ENCODE results near the gene TET1. TPM values are rescaled to one million over a fixed set of nuclear protein-coding genes. Genes with fewer than 3 reads are reported as not detected.

Gene TET1
- total and polyA plus RNA-seq, 2 of the 13 experiments (the other 11 are each of a cell fraction or from before 2014, with no cell fraction given), result 6.9 to 7.3 TPM

GRCh38 chr10:68536973-68537372, 23.2 kb upstream of the TET1 start:
- Histone ChIP-seq H3K36me3 (replicated peaks in 1 of 2; ENCODE audit: control insufficient read depth in 1 of 2, insufficient read depth in 2 of 2, low read length in 2 of 2) (no peaks in the 10 kb centered on the region), H3K9ac (ENCODE audit: insufficient read depth, low read depth, low read length) (no peak overlapping the region), H3K9me3 (ENCODE audit: low read length) (no peaks in the 10 kb centered on the region), H3K27ac (ENCODE audit: extremely low read length, insufficient read depth, low read length) (no peak overlapping the region), H3K27me3 (ENCODE audit: control insufficient read depth in 1 of 2, insufficient read depth in 2 of 2, low read length in 2 of 2) (no peaks in the 10 kb centered on the region), H2AFZ (ENCODE audit: low read length) (no peak overlapping the region), H3K4me3 (replicated peaks in 1 of 3; ENCODE audit: insufficient read depth in 1 of 3, low read depth in 2 of 3, low read length in 3 of 3) (no peak overlapping the region), H3K4me2 (ENCODE audit: low read depth, low read length) (no peak overlapping the region), H3K4me1 (ENCODE audit: insufficient read depth, low read length) (peaks cover 20% of the 10 kb centered on the region), H4K20me1 (ENCODE audit: insufficient read depth, low read length) (no peaks in the 10 kb centered on the region), H3K79me2 (ENCODE audit: insufficient read depth, low read length) (no peaks in the 10 kb centered on the region)
- POLR2A ChIA-PET, result no interaction called here
- no TSS peak for BruUV-seq (replicated peaks)
- DNase-seq (ENCODE audit: low spot score), result no peak
- no peak for FAIRE-seq
- CTCF ChIA-PET (ENCODE audit: low intra/inter-chr PET ratio, low total read pairs), result no interaction called here
- intact Hi-C loops (cut with micrococcal nuclease; ENCODE audit: unreplicated experiment) (no loop called here), in situ Hi-C loops (cut with HindIII; ENCODE audit: extremely low pct_ligation_motif_present, low pct_unique_long_range_greater_than_20kb) (no loop called here)
- 84% methylated on average over 9 of the region's 9 CpGs for WGBS (ENCODE audit: low lambda C conversion rate)
- no peak for ATAC-seq
- TF ChIP-seq ZNF143 (CRISPR knock-in tag; IDR thresholded peaks at IDR 0.05), result no peak
- TF ChIP-seq ATF4 (CRISPR knock-in tag; IDR thresholded peaks at IDR 0.05), result no peak

GRCh38 chr10:68537796-68538195, 22.3 kb upstream of the TET1 start:
- ATAC-seq (no peak), DNase-seq (ENCODE audit: low spot score) (no peak), FAIRE-seq (no peak)
- WGBS (ENCODE audit: low lambda C conversion rate), result 41% methylated on average over 6 of the region's 6 CpGs
- no peaks in the 10 kb centered on the region for H3K9me3 ChIP-seq (ENCODE audit: low read length)
- intact Hi-C loops (cut with micrococcal nuclease; ENCODE audit: unreplicated experiment), result no loop called here
- H3K4me2 ChIP-seq (ENCODE audit: low read depth, low read length), result no peak overlapping the region
- H3K27me3 ChIP-seq (ENCODE audit: control insufficient read depth in 1 of 2, insufficient read depth in 2 of 2, low read length in 2 of 2), result no peaks in the 10 kb centered on the region
- TF ChIP-seq SATB2 (CRISPR knock-in tag; IDR thresholded peaks at IDR 0.05) (no peak), ZNF124 (CRISPR knock-in tag; IDR thresholded peaks at IDR 0.05) (no peak), ZFP36L1 (CRISPR knock-in tag; IDR thresholded peaks at IDR 0.05) (no peak), THAP9 (CRISPR knock-in tag; IDR thresholded peaks at IDR 0.05; ENCODE audit: borderline replicate concordance) (no peak), EZH2 (conservative IDR thresholded peaks at IDR 0.05; ENCODE audit: low read depth, low read length) (no peak), ZNF749 (CRISPR knock-in tag; IDR thresholded peaks at IDR 0.05; ENCODE audit: borderline replicate concordance) (no peak), GATAD2A (CRISPR knock-in tag; IDR thresholded peaks at IDR 0.05) (no peak), MEIS1 (CRISPR knock-in tag; IDR thresholded peaks at IDR 0.05; ENCODE audit: borderline replicate concordance) (no peak), MZF1 (CRISPR knock-in tag; IDR thresholded peaks at IDR 0.05; ENCODE audit: borderline replicate concordance) (no peak), HMG20A (CRISPR knock-in tag; IDR thresholded peaks at IDR 0.05; ENCODE audit: borderline replicate concordance) (no peak), ZNF24 (IDR thresholded peaks at IDR 0.05) (no peak), NFE2L1 (CRISPR knock-in tag; IDR thresholded peaks at IDR 0.05; ENCODE audit: borderline replicate concordance) (no peak), SIN3A (IDR thresholded peaks at IDR 0.05; ENCODE audit: borderline replicate concordance, low read depth, low read length) (no peak), NR1H2 (CRISPR knock-in tag; IDR thresholded peaks at IDR 0.05; ENCODE audit: borderline replicate concordance, low read depth) (no peak), NR2F6 (IDR thresholded peaks at IDR 0.05) (no peak), NR2F6 (CRISPR knock-in tag; IDR thresholded peaks at IDR 0.05) (no peak)
- in situ Hi-C loops (cut with HindIII; ENCODE audit: extremely low pct_ligation_motif_present, low pct_unique_long_range_greater_than_20kb), result no loop called here
- no TSS peak for BruUV-seq (replicated peaks)
- H3K79me2 ChIP-seq (ENCODE audit: insufficient read depth, low read length), result no peaks in the 10 kb centered on the region
- H3K4me1 ChIP-seq (ENCODE audit: insufficient read depth, low read length), result peaks cover 28% of the 10 kb centered on the region
- H3K9ac ChIP-seq (ENCODE audit: insufficient read depth, low read depth, low read length), result no peak overlapping the region
- H3K36me3 ChIP-seq (replicated peaks in 1 of 2; ENCODE audit: control insufficient read depth in 1 of 2, insufficient read depth in 2 of 2, low read length in 2 of 2), result no peaks in the 10 kb centered on the region
- H4K20me1 ChIP-seq (ENCODE audit: insufficient read depth, low read length), result no peaks in the 10 kb centered on the region
- no peak overlapping the region for H3K27ac ChIP-seq (ENCODE audit: extremely low read length, insufficient read depth, low read length)
- H3K4me3 ChIP-seq (replicated peaks in 1 of 3; ENCODE audit: insufficient read depth in 1 of 3, low read depth in 2 of 3, low read length in 3 of 3), result no peak overlapping the region
- ChIA-PET POLR2A (no interaction called here), CTCF (ENCODE audit: low intra/inter-chr PET ratio, low total read pairs) (no interaction called here)
- H2AFZ ChIP-seq (ENCODE audit: low read length), result peak overlapping the region; percentile 46

All from HepG2 (cell line).